Measurements from ENCODE around the gene PMM1.

The PMM1 gene

GRCh38 chr22:41557401-41558240 is 32.0 kb downstream of the PMM1 start:
- in situ Hi-C loops (cut with HindIII; ENCODE audit: low pct_ligation_motif_present, low sequenced_read_pairs), result no loop called here
- Histone ChIP-seq H3K4me3 (ENCODE audit: low read depth, low read length) (peak overlapping the region; percentile 5), H3K27ac (peak overlapping the region; percentile 69), H3K36me3 (replicated peaks) (no peaks in the 10 kb centered on the region), H3K27me3 (replicated peaks) (no peaks in the 10 kb centered on the region)
- TF ChIP-seq CTCF (IDR thresholded peaks at IDR 0.05; ENCODE audit: low read depth, low read length, missing control alignments), result no peak
- DNase-seq, result peak; percentile 71

- TF ChIP-seq CTCF (IDR thresholded peaks at IDR 0.05; ENCODE audit: low read depth, low read length, missing control alignments), result no peak
- Histone ChIP-seq H3K27ac (no peak overlapping the region), H3K27me3 (replicated peaks) (no peaks in the 10 kb centered on the region)
These were observed 33.1 kb downstream of the PMM1 start for GRCh38 chr22:41556561-41556960.

GRCh38 chr22:41555325-41555982 is 34.2 kb downstream of the PMM1 start:
- in situ Hi-C loops (cut with HindIII; ENCODE audit: low pct_ligation_motif_present, low sequenced_read_pairs), result no loop called here
- H3K27me3 ChIP-seq (replicated peaks), result no peaks in the 10 kb centered on the region

More at GRCh38 chr22:41556561-41556960, 33.1 kb downstream of the PMM1 start:
- H3K36me3 ChIP-seq (replicated peaks), result no peaks in the 10 kb centered on the region
- no peak overlapping the region for H3K4me3 ChIP-seq (ENCODE audit: low read depth, low read length)
- in situ Hi-C loops (cut with HindIII; ENCODE audit: low pct_ligation_motif_present, low sequenced_read_pairs), result no loop called here
- no peak for DNase-seq

GRCh38 chr22:41551877-41552582 is 37.6 kb downstream of the PMM1 start:
- no peaks in the 10 kb centered on the region for H3K27me3 ChIP-seq (replicated peaks)
- no peak for TF ChIP-seq CTCF (IDR thresholded peaks at IDR 0.05; ENCODE audit: low read depth, low read length, missing control alignments)
- H3K36me3 ChIP-seq (replicated peaks), result no peaks in the 10 kb centered on the region
- no peak for DNase-seq
- no peak overlapping the region for H3K27ac ChIP-seq
- no peak overlapping the region for H3K4me3 ChIP-seq (ENCODE audit: low read depth, low read length)
- in situ Hi-C loops (cut with HindIII; ENCODE audit: low pct_ligation_motif_present, low sequenced_read_pairs), result no loop called here

More at GRCh38 chr22:41555325-41555982, 34.2 kb downstream of the PMM1 start:
- Histone ChIP-seq H3K27ac (no peak overlapping the region), H3K36me3 (replicated peaks) (no peaks in the 10 kb centered on the region), H3K4me3 (ENCODE audit: low read depth, low read length) (no peak overlapping the region)
- DNase-seq, result no peak
- TF ChIP-seq CTCF (IDR thresholded peaks at IDR 0.05; ENCODE audit: low read depth, low read length, missing control alignments), result no peak

- Histone ChIP-seq H3K27ac (no peak overlapping the region), H3K27me3 (replicated peaks) (no peaks in the 10 kb centered on the region), H3K4me3 (ENCODE audit: low read depth, low read length) (no peak overlapping the region), H3K36me3 (replicated peaks) (no peaks in the 10 kb centered on the region)
- in situ Hi-C loops (cut with HindIII; ENCODE audit: low pct_ligation_motif_present, low sequenced_read_pairs), result no loop called here
- no peak for TF ChIP-seq CTCF (IDR thresholded peaks at IDR 0.05; ENCODE audit: low read depth, low read length, missing control alignments)
- no peak for DNase-seq
These were observed 38.6 kb downstream of the PMM1 start for GRCh38 chr22:41550952-41551491.

Data from brain microvascular endothelial cell (primary cell).